GM12864 (cell line): ENCODE data around the gene NRBP1.

Source experiments
- DNase-seq: peaks from one replicate; pipeline ENCODE4 v3.0.0-alpha.2; 2011; ENCODE audit warnings: low read depth
- H3K4me3 ChIP-seq: 2 replicates; pipeline ENCODE4 v1.5.1; 2011; ENCODE audit warnings: mild to moderate bottlenecking, low read depth, low read length, control low read depth
- TF ChIP-seq, protein P1 (sequence below): IDR thresholded peaks from 2 replicates; pipeline ENCODE4 v1.5.1; 2011; ENCODE audit warnings: low read depth, mild to moderate bottlenecking, moderate library complexity, low read length, control low read depth, inconsistent platforms; ENCODE audit errors: missing control alignments

NRBP1 gene

DNA sequence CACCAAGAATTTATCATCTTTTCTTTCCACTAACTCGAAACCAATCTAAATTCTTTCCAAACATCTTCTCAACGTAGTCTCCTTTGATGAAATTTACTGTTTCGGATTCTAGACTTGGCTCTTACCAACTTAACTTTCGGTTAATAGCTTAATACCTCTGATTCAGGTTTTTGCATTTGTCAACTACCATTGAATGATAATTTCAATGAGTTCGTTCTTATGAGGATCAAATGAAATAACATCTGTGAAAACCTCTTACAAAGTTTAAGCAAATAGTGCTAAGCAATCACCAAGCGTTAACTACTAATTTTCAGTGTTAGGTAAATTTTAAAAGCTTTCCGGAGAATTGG lies 593 bp upstream of the NRBP1 start:
- DNase-seq, result no peak
- TF ChIP-seq, protein P1, sequence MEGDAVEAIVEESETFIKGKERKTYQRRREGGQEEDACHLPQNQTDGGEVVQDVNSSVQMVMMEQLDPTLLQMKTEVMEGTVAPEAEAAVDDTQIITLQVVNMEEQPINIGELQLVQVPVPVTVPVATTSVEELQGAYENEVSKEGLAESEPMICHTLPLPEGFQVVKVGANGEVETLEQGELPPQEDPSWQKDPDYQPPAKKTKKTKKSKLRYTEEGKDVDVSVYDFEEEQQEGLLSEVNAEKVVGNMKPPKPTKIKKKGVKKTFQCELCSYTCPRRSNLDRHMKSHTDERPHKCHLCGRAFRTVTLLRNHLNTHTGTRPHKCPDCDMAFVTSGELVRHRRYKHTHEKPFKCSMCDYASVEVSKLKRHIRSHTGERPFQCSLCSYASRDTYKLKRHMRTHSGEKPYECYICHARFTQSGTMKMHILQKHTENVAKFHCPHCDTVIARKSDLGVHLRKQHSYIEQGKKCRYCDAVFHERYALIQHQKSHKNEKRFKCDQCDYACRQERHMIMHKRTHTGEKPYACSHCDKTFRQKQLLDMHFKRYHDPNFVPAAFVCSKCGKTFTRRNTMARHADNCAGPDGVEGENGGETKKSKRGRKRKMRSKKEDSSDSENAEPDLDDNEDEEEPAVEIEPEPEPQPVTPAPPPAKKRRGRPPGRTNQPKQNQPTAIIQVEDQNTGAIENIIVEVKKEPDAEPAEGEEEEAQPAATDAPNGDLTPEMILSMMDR, result no peak
- peak overlapping the region; percentile 93 for H3K4me3 ChIP-seq

DNA sequence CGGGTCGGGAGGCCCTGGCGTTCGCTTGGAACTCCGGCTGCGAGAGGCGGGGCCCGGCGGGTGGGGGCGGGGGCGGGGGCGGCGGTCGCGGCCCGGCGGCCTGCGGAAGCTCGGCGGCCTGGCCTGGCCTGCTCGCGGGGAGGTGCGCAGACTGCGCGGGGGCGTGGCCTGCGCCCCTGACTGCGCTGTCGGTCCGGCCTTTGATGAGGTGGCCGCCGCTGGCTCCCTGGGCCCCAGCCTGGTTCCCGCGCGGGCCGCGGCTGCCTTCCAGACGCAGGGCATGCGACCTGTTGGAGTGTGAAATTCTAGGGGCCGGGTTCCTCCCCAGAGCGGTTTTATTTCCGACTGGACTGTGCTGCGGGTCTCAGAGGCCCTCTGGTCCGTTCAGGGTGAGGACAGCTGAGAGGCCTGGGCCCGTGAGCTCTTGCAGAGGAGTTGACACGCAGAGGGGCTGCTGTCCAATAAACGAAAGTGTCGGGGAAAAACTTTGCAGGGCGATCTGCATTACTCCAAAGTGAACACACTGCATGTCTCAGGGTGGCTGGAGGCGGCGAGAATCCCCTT lies 629 bp downstream of the NRBP1 start:
- DNase-seq, result no peak
- H3K4me3 ChIP-seq, result peak overlapping the region; percentile 93
- TF ChIP-seq, protein P1, result no peak

DNA sequence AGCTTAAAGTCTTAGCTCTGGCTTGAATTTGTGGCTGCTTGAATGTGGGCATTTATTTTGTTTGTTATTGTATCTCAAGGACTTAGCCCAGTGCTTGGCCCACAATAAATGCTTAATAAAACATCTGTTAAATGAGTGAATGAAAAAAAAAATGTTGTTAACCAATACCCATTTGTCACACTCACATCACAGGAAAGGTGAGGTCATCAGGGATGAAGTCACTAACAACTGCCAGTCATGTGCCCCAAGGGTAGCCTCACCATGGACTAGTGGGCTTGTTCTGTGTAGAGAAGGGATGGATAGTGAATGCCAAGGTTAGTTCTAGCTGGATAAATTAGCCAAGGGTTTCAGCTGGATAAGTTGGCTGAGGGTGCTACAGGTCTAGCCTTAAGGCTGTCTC lies 3.0 kb downstream of the NRBP1 start:
- no peak for DNase-seq
- no peak overlapping the region for H3K4me3 ChIP-seq
- TF ChIP-seq, protein P1, result no peak

DNA sequence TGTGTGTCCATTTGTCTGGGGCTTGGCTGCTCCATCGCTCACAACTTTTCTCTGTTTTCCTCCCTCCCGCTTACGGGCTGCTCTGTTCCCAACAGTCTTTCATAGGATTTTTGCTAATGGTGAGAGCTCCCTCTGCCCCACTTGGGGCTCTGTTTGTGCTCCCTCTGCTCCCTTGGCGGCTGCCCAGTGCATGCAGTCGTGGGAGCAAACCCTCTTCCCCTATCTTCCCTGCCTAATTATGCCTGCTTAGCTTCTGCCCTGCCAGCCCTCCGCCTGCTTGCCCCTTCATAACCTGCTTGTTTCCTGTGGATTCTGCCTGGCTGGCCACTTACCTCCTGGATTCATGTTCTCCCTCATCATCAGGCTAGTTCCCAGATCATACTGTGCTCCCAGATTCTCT lies 7.2 kb downstream of the NRBP1 start:
- TF ChIP-seq, protein P1, result no peak
- no peak for DNase-seq
- H3K4me3 ChIP-seq, result no peak overlapping the region

DNA sequence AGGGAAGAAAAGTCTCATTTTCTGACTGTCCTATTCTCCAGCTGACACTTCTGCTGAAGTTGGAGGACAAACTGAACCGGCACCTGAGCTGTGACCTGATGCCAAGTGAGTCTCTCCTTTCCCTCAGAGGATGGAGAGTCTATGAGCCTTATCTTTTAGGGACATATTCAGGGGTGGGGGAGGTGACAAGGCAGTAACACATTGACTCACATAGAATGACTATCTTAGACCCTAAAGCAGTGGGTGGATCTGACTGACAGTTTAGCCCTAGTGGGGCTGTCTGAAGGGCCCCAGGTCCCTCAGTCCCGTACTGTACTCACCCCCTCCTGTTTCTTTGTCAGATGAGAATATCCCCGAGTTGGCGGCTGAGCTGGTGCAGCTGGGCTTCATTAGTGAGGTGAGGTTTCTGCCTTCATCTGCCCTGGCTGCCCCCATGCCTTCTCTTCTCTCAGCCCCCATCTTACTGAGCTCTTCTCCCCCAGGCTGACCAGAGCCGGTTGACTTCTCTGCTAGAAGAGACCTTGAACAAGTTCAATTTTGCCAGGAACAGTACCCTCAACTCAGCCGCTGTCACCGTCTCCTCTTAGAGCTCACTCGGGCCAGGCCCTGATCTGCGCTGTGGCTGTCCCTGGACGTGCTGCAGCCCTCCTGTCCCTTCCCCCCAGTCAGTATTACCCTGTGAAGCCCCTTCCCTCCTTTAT lies 12.9 kb downstream of the NRBP1 start:
- no peak overlapping the region for H3K4me3 ChIP-seq
- TF ChIP-seq, protein P1, result no peak

DNA sequence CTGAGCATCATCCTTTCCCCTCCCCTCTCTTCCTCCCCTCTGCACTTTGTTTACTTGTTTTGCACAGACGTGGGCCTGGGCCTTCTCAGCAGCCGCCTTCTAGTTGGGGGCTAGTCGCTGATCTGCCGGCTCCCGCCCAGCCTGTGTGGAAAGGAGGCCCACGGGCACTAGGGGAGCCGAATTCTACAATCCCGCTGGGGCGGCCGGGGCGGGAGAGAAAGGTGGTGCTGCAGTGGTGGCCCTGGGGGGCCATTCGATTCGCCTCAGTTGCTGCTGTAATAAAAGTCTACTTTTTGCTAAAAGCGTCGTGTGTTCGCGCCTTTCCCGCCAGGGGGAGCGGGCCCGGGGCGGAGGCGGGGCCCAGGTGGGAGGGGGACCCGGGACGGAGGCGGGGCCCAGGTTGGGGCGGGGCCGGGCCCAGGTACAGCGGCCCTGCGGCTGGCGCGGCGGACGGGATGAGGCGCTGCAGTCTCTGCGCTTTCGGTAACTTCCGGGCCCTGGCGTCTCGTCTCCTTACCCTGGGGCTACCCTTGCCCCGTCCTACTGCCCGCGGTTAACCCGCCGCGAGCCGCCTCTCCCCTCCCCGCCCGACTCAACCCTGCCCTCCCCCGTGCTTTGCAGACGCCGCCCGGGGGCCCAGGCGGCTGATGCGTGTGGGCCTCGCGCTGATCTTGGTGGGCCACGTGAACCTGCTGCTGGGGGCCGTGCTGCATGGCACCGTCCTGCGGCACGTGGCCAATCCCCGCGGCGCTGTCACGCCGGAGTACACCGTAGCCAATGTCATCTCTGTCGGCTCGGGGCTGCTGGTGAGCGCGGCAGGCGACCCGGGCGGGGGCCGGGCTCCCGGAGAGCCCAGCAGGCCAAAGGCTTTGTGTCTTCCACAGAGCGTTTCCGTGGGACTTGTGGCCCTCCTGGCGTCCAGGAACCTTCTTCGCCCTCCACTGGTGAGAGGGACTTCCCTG lies 13.8 kb downstream of the NRBP1 start, which contains the start of gene KRTCAP3:
TSS of gene KRTCAP3 (plus strand) at position 424 of the 962 bp plus-strand sequence. CDS start at position 456, 32 bp downstream.
- TF ChIP-seq, protein P1, result no peak
- no peak for DNase-seq
- no peak within 1 kb of the TSS for H3K4me3 ChIP-seq

More for the DNA sequence above, 12.9 kb downstream of the NRBP1 start:
- DNase-seq, result no peak
